DND-41 (cell line): ENCODE measurements around the gene SDF2.

Source experiments
- EZH2 ChIP-seq: IDR thresholded peaks from 3 replicates; pipeline ENCODE4 v1.6.1; 2012; ENCODE audit warnings: borderline replicate concordance, low read depth, mild to moderate bottlenecking, moderate library complexity, low read length, inconsistent platforms; ENCODE audit not compliant: severe bottlenecking
- TF ChIP-seq, protein P1 (sequence below): IDR thresholded peaks from 2 replicates; pipeline ENCODE4 v1.5.1; 2012; ENCODE audit warnings: borderline replicate concordance, low read length, moderate library complexity, mild to moderate bottlenecking; ENCODE audit not compliant: poor library complexity, severe bottlenecking; ENCODE audit errors: extremely low read depth

DNA sequence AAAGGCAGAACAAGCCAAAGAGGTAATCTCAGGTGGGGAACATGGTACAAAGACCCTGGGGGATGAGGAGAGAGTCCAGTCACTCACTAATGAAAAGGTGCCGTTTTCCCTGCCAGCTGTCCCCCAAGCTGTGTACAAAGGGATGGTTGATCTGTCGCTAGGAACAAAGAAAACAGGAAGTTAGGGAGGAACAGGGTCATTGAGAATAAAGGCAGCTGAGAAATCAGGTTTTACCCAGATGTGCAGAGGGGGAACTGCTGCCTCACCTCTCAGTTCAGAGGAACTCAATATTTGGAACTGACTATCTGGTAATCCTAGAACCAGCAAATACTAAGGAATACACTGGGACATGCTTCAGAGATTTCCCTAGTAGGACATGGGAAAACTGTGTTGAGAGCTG, 49.2 kb downstream of the SDF2 start:
- TF ChIP-seq, protein P1, sequence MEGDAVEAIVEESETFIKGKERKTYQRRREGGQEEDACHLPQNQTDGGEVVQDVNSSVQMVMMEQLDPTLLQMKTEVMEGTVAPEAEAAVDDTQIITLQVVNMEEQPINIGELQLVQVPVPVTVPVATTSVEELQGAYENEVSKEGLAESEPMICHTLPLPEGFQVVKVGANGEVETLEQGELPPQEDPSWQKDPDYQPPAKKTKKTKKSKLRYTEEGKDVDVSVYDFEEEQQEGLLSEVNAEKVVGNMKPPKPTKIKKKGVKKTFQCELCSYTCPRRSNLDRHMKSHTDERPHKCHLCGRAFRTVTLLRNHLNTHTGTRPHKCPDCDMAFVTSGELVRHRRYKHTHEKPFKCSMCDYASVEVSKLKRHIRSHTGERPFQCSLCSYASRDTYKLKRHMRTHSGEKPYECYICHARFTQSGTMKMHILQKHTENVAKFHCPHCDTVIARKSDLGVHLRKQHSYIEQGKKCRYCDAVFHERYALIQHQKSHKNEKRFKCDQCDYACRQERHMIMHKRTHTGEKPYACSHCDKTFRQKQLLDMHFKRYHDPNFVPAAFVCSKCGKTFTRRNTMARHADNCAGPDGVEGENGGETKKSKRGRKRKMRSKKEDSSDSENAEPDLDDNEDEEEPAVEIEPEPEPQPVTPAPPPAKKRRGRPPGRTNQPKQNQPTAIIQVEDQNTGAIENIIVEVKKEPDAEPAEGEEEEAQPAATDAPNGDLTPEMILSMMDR, result no peak
- TF ChIP-seq EZH2, result no peak
